Jurkat, Clone E6-1 (cell line): Measurements from ENCODE around the gene C3.
"Not testable (repeated sequence)": the region's sequence is repeated elsewhere in the genome, so short reads cannot be mapped to it uniquely, and the experiment has no call there.

ENCODE experiments used
- DNase-seq: peaks from one replicate; pipeline ENCODE4 v3.0.0-alpha.2; 2011; ENCODE audit warnings: low read depth, low spot score
- H3K4me3 ChIP-seq: 2 replicates; pipeline ENCODE4 v1.5.1; 2011; ENCODE audit warnings: mild to moderate bottlenecking, low read length, control low read depth, moderate library complexity

C3 gene

GRCh38 chr19:6750062-6750461, 29.6 kb upstream of the C3 start:
- DNase-seq = no peak
- no peak overlapping the region for H3K4me3 ChIP-seq

- not testable (repeated sequence) for H3K4me3 ChIP-seq, DNase-seq
These were observed 28.1 kb upstream of the C3 start for GRCh38 chr19:6748543-6748942.

GRCh38 chr19:6745965-6746364, 25.5 kb upstream of the C3 start:
- no peak overlapping the region for H3K4me3 ChIP-seq
- DNase-seq = no peak

GRCh38 chr19:6744381-6745301, 24.2 kb upstream of the C3 start:
- no peak for DNase-seq
- H3K4me3 ChIP-seq = no peak overlapping the region

GRCh38 chr19:6743714-6744380, 23.4 kb upstream of the C3 start:
- no peak overlapping the region for H3K4me3 ChIP-seq
- DNase-seq = no peak

GRCh38 chr19:6743066-6743465, 22.6 kb upstream of the C3 start:
- H3K4me3 ChIP-seq = no peak overlapping the region
- no peak for DNase-seq

GRCh38 chr19:6740589-6741343, 20.3 kb upstream of the C3 start:
- H3K4me3 ChIP-seq = no peak overlapping the region
- DNase-seq = no peak

GRCh38 chr19:6739883-6740588, 19.6 kb upstream of the C3 start:
- peak overlapping the region; percentile 59 for H3K4me3 ChIP-seq

GRCh38 chr19:6739390-6739882, 19.0 kb upstream of the C3 start, which contains the start of gene TRIP10:
TSS of gene TRIP10 (plus strand) at chr19:6739680. CDS start at chr19:6739762, 82 bp downstream.
- peak within 1 kb of the TSS; percentile 59 for H3K4me3 ChIP-seq
- DNase-seq = peak; percentile 68

More at GRCh38 chr19:6739883-6740588, 19.6 kb upstream of the C3 start:
- no peak for DNase-seq

GRCh38 chr19:6738787-6739389, 18.4 kb upstream of the C3 start:
- no peak for DNase-seq
- H3K4me3 ChIP-seq = peak overlapping the region; percentile 46

- peak overlapping the region; percentile 50 for H3K4me3 ChIP-seq
- DNase-seq = peak; percentile 86
These were observed 17.7 kb upstream of the C3 start for GRCh38 chr19:6737873-6738786.

- peak within 1 kb of the TSS; percentile 91 for H3K4me3 ChIP-seq
- DNase-seq = peak; percentile 100
These were observed 16.9 kb upstream of the C3 start, which contains the start of gene GPR108 for GRCh38 chr19:6737284-6737872. TSS of gene GPR108 (minus strand) at chr19:6737580. CDS start at chr19:6737576, 4 bp downstream.

- no peak for DNase-seq
- H3K4me3 ChIP-seq = peak overlapping the region; percentile 91
These were observed 16.4 kb upstream of the C3 start for GRCh38 chr19:6736917-6737283.

- DNase-seq = peak; percentile 66
- H3K4me3 ChIP-seq = peak overlapping the region; percentile 91
These were observed 15.9 kb upstream of the C3 start for GRCh38 chr19:6736169-6736916.

GRCh38 chr19:6735181-6735911, 14.9 kb upstream of the C3 start:
- H3K4me3 ChIP-seq = no peak overlapping the region
- DNase-seq = no peak
